Endothelial cell of umbilical vein (primary cell): Measurements from ENCODE around the gene EGF.

Experiments used
- EZH2 ChIP-seq: IDR thresholded peaks from 2 replicates; pipeline ENCODE4 v1.6.1; 2012; ENCODE audit warnings: borderline replicate concordance, low read depth, mild to moderate bottlenecking, moderate library complexity, low read length, inconsistent platforms; ENCODE audit not compliant: severe bottlenecking
- GATA2 ChIP-seq: IDR thresholded peaks from 2 replicates; pipeline ENCODE4 v1.7.0; 2011; ENCODE audit warnings: low read depth, mild to moderate bottlenecking, moderate library complexity, mixed read lengths, low read length; ENCODE audit not compliant: insufficient read length, insufficient read depth
- POLR2A ChIP-seq: IDR thresholded peaks from 2 replicates; pipeline ENCODE4 v1.6.1; 2012; ENCODE audit warnings: low read depth, mild to moderate bottlenecking, control low read depth, low read length
- POLR2AphosphoS5 ChIP-seq: IDR thresholded peaks from 2 replicates; pipeline ENCODE4 v1.6.1; 2012; ENCODE audit warnings: low read depth, mild to moderate bottlenecking, control low read depth, low read length, moderate library complexity; ENCODE audit not compliant: insufficient read depth
- TF ChIP-seq, protein P1 (sequence below), 2 donors: IDR thresholded peaks; 1 replicate in 1 of 2; 2 replicates in 1 of 2; pipeline ENCODE4 v1.5.1; 2011; ENCODE audit warnings: low read length in 2 of 2, mild to moderate bottlenecking in 2 of 2, moderate library complexity in 2 of 2, control low read depth in 1 of 2, inconsistent platforms in 1 of 2, low read depth in 1 of 2; ENCODE audit not compliant: insufficient read depth in 1 of 2; ENCODE audit errors: extremely low read depth in 1 of 2

DNA sequence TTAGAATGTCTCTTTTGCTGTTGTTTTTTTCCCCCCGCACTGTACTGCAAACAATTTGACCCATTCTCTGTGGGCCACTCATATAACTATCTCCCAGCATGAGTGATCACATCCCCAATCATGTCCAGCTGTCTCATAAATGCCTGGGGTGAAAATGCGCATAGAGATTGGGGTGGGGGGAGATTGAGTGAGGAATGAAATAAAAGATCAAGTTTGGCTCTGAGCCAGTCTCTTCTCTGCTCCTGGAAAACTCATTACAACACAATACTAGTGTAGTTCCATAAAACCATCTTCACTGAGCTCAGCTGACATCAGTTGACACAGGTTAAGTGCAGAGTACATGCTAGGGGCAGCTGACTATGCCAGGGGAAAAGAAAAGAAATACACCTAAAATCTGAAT is 96.9 kb downstream of the EGF start:
- TF ChIP-seq POLR2AphosphoS5 = no peak
- TF ChIP-seq GATA2 = no peak
- TF ChIP-seq POLR2A = no peak
- no peak for TF ChIP-seq EZH2
- TF ChIP-seq, protein P1, sequence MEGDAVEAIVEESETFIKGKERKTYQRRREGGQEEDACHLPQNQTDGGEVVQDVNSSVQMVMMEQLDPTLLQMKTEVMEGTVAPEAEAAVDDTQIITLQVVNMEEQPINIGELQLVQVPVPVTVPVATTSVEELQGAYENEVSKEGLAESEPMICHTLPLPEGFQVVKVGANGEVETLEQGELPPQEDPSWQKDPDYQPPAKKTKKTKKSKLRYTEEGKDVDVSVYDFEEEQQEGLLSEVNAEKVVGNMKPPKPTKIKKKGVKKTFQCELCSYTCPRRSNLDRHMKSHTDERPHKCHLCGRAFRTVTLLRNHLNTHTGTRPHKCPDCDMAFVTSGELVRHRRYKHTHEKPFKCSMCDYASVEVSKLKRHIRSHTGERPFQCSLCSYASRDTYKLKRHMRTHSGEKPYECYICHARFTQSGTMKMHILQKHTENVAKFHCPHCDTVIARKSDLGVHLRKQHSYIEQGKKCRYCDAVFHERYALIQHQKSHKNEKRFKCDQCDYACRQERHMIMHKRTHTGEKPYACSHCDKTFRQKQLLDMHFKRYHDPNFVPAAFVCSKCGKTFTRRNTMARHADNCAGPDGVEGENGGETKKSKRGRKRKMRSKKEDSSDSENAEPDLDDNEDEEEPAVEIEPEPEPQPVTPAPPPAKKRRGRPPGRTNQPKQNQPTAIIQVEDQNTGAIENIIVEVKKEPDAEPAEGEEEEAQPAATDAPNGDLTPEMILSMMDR (IDR thresholded peaks at IDR 0.05; ENCODE audit: extremely low read depth in 1 of 2, insufficient read depth in 1 of 2, low read depth in 1 of 2, low read length in 2 of 2) = no peak
